SU-DHL-6 (cell line): Measurements from ENCODE around the gene FZD4.

Experiments
- H2AFZ ChIP-seq: fragments of 200-600 bp; sonication (generic); 2 replicates; pipeline ENCODE4 v1.6.1; 2014; ENCODE audit warnings: low read depth, mild to moderate bottlenecking, moderate library complexity, mixed read lengths, antibody characterized with exemption, low read length; ENCODE audit not compliant: severe bottlenecking
- H3F3A ChIP-seq: fragments of 200-600 bp; shearing (Covaris generic); 2 replicates; pipeline ENCODE4 v1.6.0; 2016; ENCODE audit warnings: antibody characterized with exemption, mild to moderate bottlenecking; ENCODE audit not compliant: insufficient read depth
- H3K27ac ChIP-seq: fragments of 200-600 bp; sonication (generic); 2 replicates; pipeline ENCODE4 v1.5.1; 2016; ENCODE audit warnings: low read depth, mild to moderate bottlenecking, low read length, moderate library complexity, mixed read lengths
- H3K27me3 ChIP-seq: fragments of 200-600 bp; sonication (generic), shearing (Covaris generic); 2 replicates; pipeline ENCODE4 v1.6.0; 2014; ENCODE audit warnings: mild to moderate bottlenecking, low read length
- H3K36me3 ChIP-seq: fragments of 200-600 bp; sonication (generic); 2 replicates; pipeline ENCODE4 v1.6.1; 2014; ENCODE audit warnings: mild to moderate bottlenecking, low read length, mixed read lengths
- H3K4me2 ChIP-seq: fragments of 300-600, 200-600 bp; shearing (Covaris generic), sonication (generic); 2 replicates; pipeline ENCODE4 v1.6.0; 2014; ENCODE audit warnings: low read length, low read depth, mild to moderate bottlenecking; ENCODE audit not compliant: poor library complexity, severe bottlenecking
- H3K4me3 ChIP-seq: fragments of 200-600 bp; sonication (generic); 2 replicates; pipeline ENCODE4 v1.5.1; 2014; ENCODE audit warnings: antibody characterized with exemption, low read length, mild to moderate bottlenecking, mixed read lengths; ENCODE audit not compliant: insufficient read depth, poor library complexity, severe bottlenecking
- H3K79me2 ChIP-seq: fragments of 200-600 bp; sonication (generic); 2 replicates; pipeline ENCODE4 v1.6.1; 2014; ENCODE audit warnings: mild to moderate bottlenecking, low read length, moderate library complexity; ENCODE audit not compliant: insufficient read depth
- H3K9ac ChIP-seq: fragments of 200-600 bp; sonication (generic); 2 replicates; pipeline ENCODE4 v1.7.0; 2014; ENCODE audit warnings: mild to moderate bottlenecking, low read length
- H3K9me2 ChIP-seq: fragments of 200-600 bp; sonication (generic); replicated peaks from 2 replicates; pipeline ENCODE4 v1.6.1; 2014; ENCODE audit warnings: low read length; ENCODE audit not compliant: insufficient read depth
- H3K9me3 ChIP-seq: fragments of 200-600 bp; sonication (generic); 2 replicates; pipeline ENCODE4 v1.6.1; 2014; ENCODE audit warnings: low read length, mixed read lengths; ENCODE audit not compliant: insufficient read depth
- H4K20me1 ChIP-seq: fragments of 200-600 bp; sonication (generic); 2 replicates; pipeline ENCODE4 v1.6.1; 2014; ENCODE audit warnings: low read depth, mild to moderate bottlenecking, antibody characterized with exemption, low read length, moderate library complexity, mixed read lengths
- EZH2phosphoT487 ChIP-seq: fragments of 200-600 bp; sonication (generic), shearing (Covaris generic); conservative IDR thresholded peaks from 2 replicates; pipeline ENCODE4 v1.6.1; 2018; ENCODE audit warnings: mild to moderate bottlenecking, antibody characterized with exemption, low read length, moderate library complexity, mixed read lengths
- TF ChIP-seq, protein P1 (sequence below): fragments of 200-600 bp; sonication (generic); IDR thresholded peaks from one replicate; pipeline ENCODE4 v1.5.1; 2017; ENCODE audit warnings: antibody characterized with exemption, mild to moderate bottlenecking, low read length, moderate library complexity; ENCODE audit not compliant: insufficient read depth, poor library complexity, severe bottlenecking

Gene FZD4

DNA sequence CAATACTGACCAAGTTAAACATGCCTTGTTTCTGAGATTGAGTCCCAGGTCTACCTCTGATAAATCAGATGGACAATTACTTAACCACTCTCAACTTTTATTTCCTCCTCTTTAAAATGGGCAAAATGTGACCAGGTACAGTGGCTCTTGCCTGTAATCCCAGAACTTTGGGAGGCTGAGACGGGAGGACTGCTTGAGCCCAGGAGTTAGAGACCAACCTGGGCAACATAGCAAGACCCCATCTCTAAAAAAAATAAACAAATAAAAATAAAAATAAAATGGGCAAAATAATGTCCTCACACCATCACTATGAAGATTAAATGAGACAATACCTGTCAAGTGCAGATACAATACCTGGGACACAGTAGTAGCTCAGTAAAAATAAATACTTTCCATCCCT lies 33.0 kb downstream of the FZD4 start:
- Histone ChIP-seq H3K4me3 (no peak overlapping the region), H3K27me3 (no peaks in the 10 kb centered on the region), H3K36me3 (no peaks in the 10 kb centered on the region), H3K9me3 (no peaks in the 10 kb centered on the region), H3K4me2 (no peak overlapping the region), H3K79me2 (no peaks in the 10 kb centered on the region), H4K20me1 (no peaks in the 10 kb centered on the region), H3K9me2 (no peaks in the 10 kb centered on the region), H2AFZ (no peak overlapping the region), H3K9ac (no peak overlapping the region), H3F3A (no peaks in the 10 kb centered on the region), H3K27ac (no peak overlapping the region)
- TF ChIP-seq, protein P1, sequence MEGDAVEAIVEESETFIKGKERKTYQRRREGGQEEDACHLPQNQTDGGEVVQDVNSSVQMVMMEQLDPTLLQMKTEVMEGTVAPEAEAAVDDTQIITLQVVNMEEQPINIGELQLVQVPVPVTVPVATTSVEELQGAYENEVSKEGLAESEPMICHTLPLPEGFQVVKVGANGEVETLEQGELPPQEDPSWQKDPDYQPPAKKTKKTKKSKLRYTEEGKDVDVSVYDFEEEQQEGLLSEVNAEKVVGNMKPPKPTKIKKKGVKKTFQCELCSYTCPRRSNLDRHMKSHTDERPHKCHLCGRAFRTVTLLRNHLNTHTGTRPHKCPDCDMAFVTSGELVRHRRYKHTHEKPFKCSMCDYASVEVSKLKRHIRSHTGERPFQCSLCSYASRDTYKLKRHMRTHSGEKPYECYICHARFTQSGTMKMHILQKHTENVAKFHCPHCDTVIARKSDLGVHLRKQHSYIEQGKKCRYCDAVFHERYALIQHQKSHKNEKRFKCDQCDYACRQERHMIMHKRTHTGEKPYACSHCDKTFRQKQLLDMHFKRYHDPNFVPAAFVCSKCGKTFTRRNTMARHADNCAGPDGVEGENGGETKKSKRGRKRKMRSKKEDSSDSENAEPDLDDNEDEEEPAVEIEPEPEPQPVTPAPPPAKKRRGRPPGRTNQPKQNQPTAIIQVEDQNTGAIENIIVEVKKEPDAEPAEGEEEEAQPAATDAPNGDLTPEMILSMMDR, result no peak
- TF ChIP-seq EZH2phosphoT487, result no peak

DNA sequence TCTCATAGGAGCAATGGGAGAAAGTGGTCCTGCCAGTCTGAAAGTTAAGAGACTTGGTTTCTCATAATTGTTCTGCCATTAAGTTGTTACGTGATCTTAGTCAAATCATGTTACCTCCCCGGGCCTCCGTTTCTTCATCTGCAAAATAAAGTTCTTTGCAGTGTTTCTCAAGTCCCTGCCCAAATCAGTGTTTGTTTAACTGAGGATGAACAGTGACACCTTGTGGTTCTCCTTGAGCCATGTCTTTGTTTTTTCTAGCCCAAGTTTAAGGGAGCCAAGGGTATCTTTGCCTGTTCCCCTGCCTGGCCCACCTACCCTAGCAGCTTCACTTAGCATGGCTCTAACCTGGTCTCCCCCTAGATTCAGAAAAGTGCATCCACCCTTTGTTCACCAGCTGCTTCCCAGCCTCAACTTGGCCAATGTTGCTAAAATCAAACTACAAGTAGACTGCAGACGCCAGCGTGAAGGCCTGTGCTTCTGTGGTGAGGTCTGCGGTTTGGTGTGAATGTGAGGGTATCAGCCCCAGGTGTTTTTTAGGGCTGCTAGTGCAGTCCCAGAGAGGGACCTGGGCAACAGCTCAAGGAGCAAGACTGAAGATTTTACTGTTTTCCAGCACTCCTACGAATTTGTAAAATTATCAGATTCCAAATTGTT lies 35.5 kb downstream of the FZD4 start:
- no peak overlapping the region for H3K27ac ChIP-seq
- H3K79me2 ChIP-seq, result no peaks in the 10 kb centered on the region
- no peak overlapping the region for H3K4me3 ChIP-seq
- 0 out of 2 replicates have a peak, but pooled peaks cover 1% of the 10 kb centered on the region for H3K27me3 ChIP-seq
- no peaks in the 10 kb centered on the region for H3K9me3 ChIP-seq
- H2AFZ ChIP-seq, result no peak overlapping the region
- no peak overlapping the region for H3K4me2 ChIP-seq
- H3K36me3 ChIP-seq, result no peaks in the 10 kb centered on the region
- H4K20me1 ChIP-seq, result no peaks in the 10 kb centered on the region
- H3K9me2 ChIP-seq, result no peaks in the 10 kb centered on the region
- no peak overlapping the region for H3K9ac ChIP-seq
- H3F3A ChIP-seq, result no peaks in the 10 kb centered on the region
- no peak for TF ChIP-seq EZH2phosphoT487
- TF ChIP-seq, protein P1, result peak; percentile 43

DNA sequence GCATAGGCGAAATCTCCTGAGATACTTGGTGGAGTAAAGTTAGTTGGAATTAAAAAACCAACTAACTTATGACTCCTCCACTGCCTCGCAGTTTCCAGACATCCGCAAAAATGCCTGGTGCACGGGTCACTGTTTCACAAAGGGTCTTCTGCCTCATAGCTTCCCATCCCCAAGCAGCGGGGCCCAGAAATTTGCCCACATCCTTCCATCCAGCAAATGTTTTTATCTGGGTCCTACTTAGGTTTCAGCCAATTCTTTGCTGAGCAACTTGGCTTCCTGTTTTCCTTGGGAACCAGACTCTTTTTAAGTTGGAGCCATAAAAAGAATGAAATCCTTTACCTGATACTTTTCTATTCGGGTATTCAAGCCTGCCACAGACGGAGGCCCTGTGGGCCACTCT lies 36.2 kb downstream of the FZD4 start:
- Histone ChIP-seq H3K27me3 (0 out of 2 replicates have a peak, but pooled peaks cover 3% of the 10 kb centered on the region), H3K36me3 (no peaks in the 10 kb centered on the region), H3F3A (no peaks in the 10 kb centered on the region), H3K9ac (no peak overlapping the region), H3K9me2 (no peaks in the 10 kb centered on the region), H3K27ac (no peak overlapping the region), H3K79me2 (no peaks in the 10 kb centered on the region), H3K4me3 (no peak overlapping the region), H3K9me3 (no peaks in the 10 kb centered on the region), H3K4me2 (no peak overlapping the region), H4K20me1 (no peaks in the 10 kb centered on the region), H2AFZ (no peak overlapping the region)
- TF ChIP-seq, protein P1, result no peak
- TF ChIP-seq EZH2phosphoT487, result no peak
